Measurements from ENCODE around the gene B4GALT5.
"Not testable (repeated sequence)": the region's sequence is repeated elsewhere in the genome, so short reads cannot be mapped to it uniquely, and the experiment has no call there.

The B4GALT5 gene

GRCh38 chr20:49679634-49680033, 34.0 kb downstream of the B4GALT5 start:
- DNase-seq (ENCODE audit: low spot score), result no peak

GRCh38 chr20:49677777-49678758, 35.6 kb downstream of the B4GALT5 start:
- no peak for DNase-seq (ENCODE audit: low spot score)

GRCh38 chr20:49676581-49677291, 36.9 kb downstream of the B4GALT5 start:
- peak; percentile 54 for DNase-seq (ENCODE audit: low spot score)

GRCh38 chr20:49675368-49676151, 38.1 kb downstream of the B4GALT5 start:
- no peak for DNase-seq (ENCODE audit: low spot score)

GRCh38 chr20:49674383-49675352, 39.0 kb downstream of the B4GALT5 start:
- DNase-seq (ENCODE audit: low spot score), result no peak

GRCh38 chr20:49672096-49672664, 41.5 kb downstream of the B4GALT5 start:
- no peak for DNase-seq (ENCODE audit: low spot score)

- DNase-seq (ENCODE audit: low spot score), result no peak
Measured at GRCh38 chr20:49671433-49671832, 42.2 kb downstream of the B4GALT5 start.

- peak; percentile 30 for DNase-seq (ENCODE audit: low spot score)
Measured at GRCh38 chr20:49669601-49670189, 44.0 kb downstream of the B4GALT5 start.

- DNase-seq (ENCODE audit: low spot score), result not testable (repeated sequence)
Measured at GRCh38 chr20:49668878-49669195, 44.8 kb downstream of the B4GALT5 start.

GRCh38 chr20:49668181-49668877, 45.3 kb downstream of the B4GALT5 start:
- peak; percentile 59 for DNase-seq (ENCODE audit: low spot score)

- no peak for DNase-seq (ENCODE audit: low spot score)
Measured at GRCh38 chr20:49666911-49667310, 46.8 kb downstream of the B4GALT5 start.

GRCh38 chr20:49665796-49666195, 47.9 kb downstream of the B4GALT5 start:
- no peak for DNase-seq (ENCODE audit: low spot score)

- no peak for DNase-seq (ENCODE audit: low spot score)
Measured at GRCh38 chr20:49664612-49665313, 48.9 kb downstream of the B4GALT5 start.

GRCh38 chr20:49663112-49663511, 50.6 kb downstream of the B4GALT5 start:
- no peak for DNase-seq (ENCODE audit: low spot score)

- DNase-seq (ENCODE audit: low spot score), result no peak
Measured at GRCh38 chr20:49661560-49662329, 51.9 kb downstream of the B4GALT5 start.

- DNase-seq (ENCODE audit: low spot score), result no peak
Measured at GRCh38 chr20:49660912-49661311, 52.8 kb downstream of the B4GALT5 start.

GRCh38 chr20:49659056-49659455, 54.6 kb downstream of the B4GALT5 start:
- DNase-seq (ENCODE audit: low spot score), result no peak

- DNase-seq (ENCODE audit: low spot score), result no peak
Measured at GRCh38 chr20:49658508-49658907, 55.2 kb downstream of the B4GALT5 start.

Data from CD4-positive, alpha-beta T cell treated with Interleukin-6 at 100 ng/mL for 8 hours (primary cell).